Measurements from ENCODE around the gene COPS4.

GRCh38 chr4:83028976-83029375, 6.0 kb upstream of the COPS4 start:
- no peak for TF ChIP-seq POLR2AphosphoS5 (IDR thresholded peaks at IDR 0.05; ENCODE audit: low read depth, low read length)
- no peak for TF ChIP-seq POLR2A (IDR thresholded peaks at IDR 0.05; ENCODE audit: low read depth, low read length)
- TF ChIP-seq TAF1 (IDR thresholded peaks at IDR 0.05; ENCODE audit: low read depth, low read length), result no peak
- no peak for TF ChIP-seq SPI1 (IDR thresholded peaks at IDR 0.05; ENCODE audit: low read depth, low read length)
- TF ChIP-seq POU2F2 (IDR thresholded peaks at IDR 0.05; ENCODE audit: low read depth, low read length), result no peak

Data from GM12891 (cell line).